GM23248 (cell line): ENCODE data around the gene EIF5A. TPM values are rescaled to one million over a fixed set of nuclear protein-coding genes. Genes with fewer than 3 reads are reported as not detected.
"Not testable (repeated sequence)": the region's sequence is repeated elsewhere in the genome, so short reads cannot be mapped to it uniquely, and the experiment has no call there.

ENCODE experiments used
- DNase-seq: peaks from one replicate; pipeline ENCODE4 v3.0.0-alpha.2; 2015
- H2AFZ ChIP-seq: fragments of 200-600 bp; sonication (generic); 2 replicates; pipeline ENCODE4 v1.6.1; 2016; ENCODE audit warnings: antibody characterized with exemption
- H3F3A ChIP-seq: fragments of 200-600 bp; sonication (generic); 2 replicates; pipeline ENCODE4 v1.6.1; 2016; ENCODE audit warnings: mild to moderate bottlenecking, antibody characterized with exemption, mixed run types; ENCODE audit not compliant: insufficient read depth
- H3K27ac ChIP-seq: fragments of 200-600 bp; sonication (generic); 2 replicates; pipeline ENCODE4 v1.5.1; 2016; ENCODE audit warnings: mild to moderate bottlenecking
- H3K27me3 ChIP-seq: fragments of 200-600 bp; sonication (generic); replicated peaks from 2 replicates; pipeline ENCODE4 v1.6.1; 2016; ENCODE audit warnings: mild to moderate bottlenecking; ENCODE audit not compliant: insufficient read depth
- H3K36me3 ChIP-seq: fragments of 200-600 bp; sonication (generic); 2 replicates; pipeline ENCODE4 v1.6.1; 2016; ENCODE audit warnings: low read depth, mild to moderate bottlenecking
- H3K4me1 ChIP-seq: fragments of 200-600 bp; sonication (generic); 2 replicates; pipeline ENCODE4 v1.6.1; 2016; ENCODE audit warnings: mild to moderate bottlenecking; ENCODE audit not compliant: insufficient read depth
- H3K4me2 ChIP-seq: fragments of 200-600 bp; sonication (generic); one replicate; pipeline ENCODE4 v1.6.1; 2016; ENCODE audit warnings: mild to moderate bottlenecking; ENCODE audit not compliant: unreplicated experiment
- H3K4me3 ChIP-seq: fragments of 200-600 bp; sonication (generic); 2 replicates; pipeline ENCODE4 v1.5.1; 2016; ENCODE audit warnings: mild to moderate bottlenecking
- H3K79me2 ChIP-seq: fragments of 200-600 bp; sonication (generic); 2 replicates; pipeline ENCODE4 v1.6.1; 2016; ENCODE audit warnings: mild to moderate bottlenecking; ENCODE audit not compliant: insufficient read depth
- H3K9ac ChIP-seq: fragments of 200-600 bp; sonication (generic); 2 replicates; pipeline ENCODE4 v1.6.1; 2016; ENCODE audit warnings: mild to moderate bottlenecking
- H3K9me2 ChIP-seq: fragments of 200-600 bp; sonication (generic); 2 replicates; pipeline ENCODE4 v1.6.1; 2016; ENCODE audit warnings: mixed run types, mild to moderate bottlenecking, moderate library complexity; ENCODE audit not compliant: insufficient read depth
- H3K9me3 ChIP-seq: fragments of 200-600 bp; sonication (generic); one replicate; pipeline ENCODE4 v1.6.1; 2017; ENCODE audit warnings: low read depth
- H4K20me1 ChIP-seq: fragments of 200-600 bp; sonication (generic); 2 replicates; pipeline ENCODE4 v1.6.0; 2016; ENCODE audit not compliant: insufficient read depth
- EZH2 ChIP-seq: fragments of 200-600 bp; sonication (generic); IDR thresholded peaks from 2 replicates; pipeline ENCODE4 v1.6.1; 2018; ENCODE audit warnings: antibody characterized with exemption, mild to moderate bottlenecking; ENCODE audit not compliant: insufficient read depth, poor library complexity, severe bottlenecking
- EZH2phosphoT487 ChIP-seq: fragments of 200-600 bp; sonication (generic); IDR thresholded peaks from 2 replicates; pipeline ENCODE4 v1.6.1; 2018; ENCODE audit warnings: antibody characterized with exemption, moderate library complexity, mild to moderate bottlenecking, low read depth; ENCODE audit not compliant: insufficient read depth
- WGBS, 2 experiments: methylation state at CpG; one replicate each; pipeline ENCODE4 v1.1.6; 2015 to 2017; ENCODE audit warnings: low lambda C conversion rate in 2 of 2, low coverage in 1 of 2; ENCODE audit errors: missing lambda C conversion rate in 2 of 2; 5-methylcytosine and 5-hydroxymethylcytosine counted together
- in situ Hi-C: fragments of 300-500 bp; cut with MboI; formaldehyde crosslinking; loops from 2 replicates; pipeline ENCODE4 v1.15.0; 2020
- polyA plus RNA-seq: library from polyadenylated mRNA; unstranded; fragments of >200 nt; fragmentation: Nextera tagmentation; extraction: Ambion mirVana; gene quantifications from 2 replicates; pipeline ENCODE4 v1.2.1, GENCODE V29; 2016
- total RNA-seq: library from RNA; depleted of rRNA; stranded (reverse); fragments of >200 nt; shearing (Covaris generic); gene quantifications from 2 replicates; pipeline ENCODE4 v1.2.3, GENCODE V29; 2014

EIF5A gene
- total and polyA plus RNA-seq, 2 experiments from 2014 or later, result 869 to 998 TPM

DNA sequence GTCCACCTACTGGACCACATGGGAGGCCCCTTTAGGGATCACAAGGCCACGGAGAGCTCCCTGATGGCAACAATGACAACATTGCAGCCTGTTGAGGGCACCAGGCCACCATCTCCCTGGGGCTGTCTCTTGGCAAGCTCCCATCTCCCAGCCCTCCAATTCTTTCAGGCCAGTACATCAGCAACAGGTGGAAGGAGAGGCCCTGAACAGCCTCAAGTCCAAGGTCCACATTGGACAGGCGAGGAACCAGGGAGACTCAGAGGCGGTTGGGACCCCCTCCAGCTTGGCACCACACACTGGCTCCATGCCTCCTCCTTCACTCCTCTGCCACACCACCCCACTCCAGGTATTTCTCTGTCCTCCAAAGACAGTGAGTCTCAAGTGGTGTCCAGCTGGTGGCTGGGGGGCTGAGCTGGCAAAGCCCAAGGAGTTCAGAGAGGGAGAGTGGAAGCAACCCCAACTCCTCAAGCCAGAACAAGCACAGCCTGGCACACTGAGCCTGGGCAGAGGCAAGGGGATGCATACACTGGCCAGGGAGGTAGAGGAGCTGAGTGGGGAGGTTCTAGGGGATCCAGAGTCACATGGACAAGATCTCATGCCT lies 27.6 kb downstream of the EIF5A start:
- no peaks in the 10 kb centered on the region for H3K36me3 ChIP-seq
- no peaks in the 10 kb centered on the region for H3K4me1 ChIP-seq
- no peak overlapping the region for H3K4me3 ChIP-seq
- in situ Hi-C loops, result no loop called here
- no peaks in the 10 kb centered on the region for H3F3A ChIP-seq
- DNase-seq, result no peak
- H3K79me2 ChIP-seq, result no peaks in the 10 kb centered on the region
- no peaks in the 10 kb centered on the region for H3K27me3 ChIP-seq
- H3K27ac ChIP-seq, result no peak overlapping the region
- no peaks in the 10 kb centered on the region for H3K9me2 ChIP-seq
- H3K9me3 ChIP-seq, result no peaks in the 10 kb centered on the region
- no peak overlapping the region for H3K4me2 ChIP-seq
- whole genome bisulfite sequencing, 2 experiments, result 67 to 75% methylated on average over 3 of the region's 3 CpGs
- no peak for TF ChIP-seq EZH2
- no peak for TF ChIP-seq EZH2phosphoT487
- H2AFZ ChIP-seq, result no peak overlapping the region
- H4K20me1 ChIP-seq, result no peaks in the 10 kb centered on the region
- no peak overlapping the region for H3K9ac ChIP-seq

DNA sequence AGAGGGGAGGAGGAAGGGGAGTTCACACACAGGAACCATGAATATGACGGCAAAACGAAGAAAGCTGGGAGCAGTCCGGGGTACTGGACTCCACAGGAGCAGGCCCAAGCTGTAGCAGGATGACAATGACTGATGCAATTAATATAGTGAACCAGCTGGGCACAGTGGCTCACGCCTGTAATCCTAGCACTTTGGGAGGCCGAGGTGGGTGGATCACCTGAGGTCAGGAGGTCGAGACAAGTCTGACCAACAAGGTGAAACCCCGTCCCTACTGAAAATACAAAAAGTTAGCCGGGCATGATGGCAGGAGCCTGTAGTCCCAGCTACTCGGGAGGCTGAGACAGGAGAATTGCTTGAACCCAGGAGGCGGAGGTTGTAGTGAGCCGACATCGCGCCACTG lies 28.3 kb downstream of the EIF5A start:
- H3K79me2 ChIP-seq, H3K27ac ChIP-seq, H3K36me3 ChIP-seq, H4K20me1 ChIP-seq, in situ Hi-C loops, H2AFZ ChIP-seq, DNase-seq, H3K4me3 ChIP-seq, H3F3A ChIP-seq, H3K9ac ChIP-seq, H3K27me3 ChIP-seq, H3K4me2 ChIP-seq, H3K4me1 ChIP-seq, H3K9me2 ChIP-seq, H3K9me3 ChIP-seq: not testable (repeated sequence)
- WGBS, 2 experiments, result 74 to 79% methylated on average over 12 to 13 of the region's 13 CpGs

DNA sequence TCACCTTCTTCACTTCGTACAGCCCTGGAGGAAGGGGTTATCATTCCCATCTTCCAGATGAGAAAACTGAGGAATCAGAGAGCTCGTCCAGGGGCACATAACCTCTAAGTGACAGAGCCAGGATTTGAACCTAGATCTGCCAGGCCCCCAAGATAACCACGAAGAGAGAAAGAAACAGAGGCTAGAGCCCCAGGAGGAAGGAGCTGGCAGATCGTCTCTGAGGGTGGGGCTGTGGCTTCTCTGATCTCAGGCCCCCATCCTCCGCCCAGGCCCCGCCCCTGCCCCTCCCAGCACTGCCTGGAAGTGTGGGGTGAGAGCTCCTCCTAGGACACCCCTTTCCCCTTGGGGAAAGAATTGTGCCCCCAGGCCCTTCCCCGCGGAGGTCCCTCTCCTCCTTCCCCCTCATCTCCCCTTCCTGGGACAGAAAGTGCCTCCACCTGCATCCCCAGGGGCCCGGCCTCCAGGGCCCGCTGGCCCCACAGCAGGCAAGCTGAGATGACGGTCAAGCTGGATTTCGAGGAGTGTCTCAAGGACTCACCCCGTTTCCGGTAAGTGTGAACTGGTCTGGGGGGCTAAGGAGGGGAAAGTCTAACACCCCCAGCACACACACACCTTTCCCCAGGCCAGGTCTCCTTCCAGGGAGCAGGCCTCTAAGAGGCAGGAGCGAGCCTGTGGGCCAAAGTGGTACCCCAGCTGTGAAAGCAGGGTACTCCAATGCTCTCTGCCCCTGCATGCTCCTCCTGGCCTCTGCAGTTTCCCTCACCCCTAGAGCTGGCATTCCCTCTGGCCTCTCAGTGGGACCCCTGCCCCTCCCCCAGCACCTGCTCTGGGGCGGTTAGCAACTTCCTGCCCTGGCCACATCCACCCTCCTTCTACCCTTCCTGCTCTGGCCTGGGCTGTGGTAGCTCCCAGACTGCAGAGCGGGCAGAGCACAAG lies 29.1 kb downstream of the EIF5A start, which contains the start of gene ACAP1:
Gene ACAP1 (plus strand): TSS at position 290 of the 936 bp plus-strand sequence. CDS start 206 bp downstream, at position 496.
- no peak for TF ChIP-seq EZH2phosphoT487
- H3K27ac ChIP-seq, result no peak within 1 kb of the TSS

DNA sequence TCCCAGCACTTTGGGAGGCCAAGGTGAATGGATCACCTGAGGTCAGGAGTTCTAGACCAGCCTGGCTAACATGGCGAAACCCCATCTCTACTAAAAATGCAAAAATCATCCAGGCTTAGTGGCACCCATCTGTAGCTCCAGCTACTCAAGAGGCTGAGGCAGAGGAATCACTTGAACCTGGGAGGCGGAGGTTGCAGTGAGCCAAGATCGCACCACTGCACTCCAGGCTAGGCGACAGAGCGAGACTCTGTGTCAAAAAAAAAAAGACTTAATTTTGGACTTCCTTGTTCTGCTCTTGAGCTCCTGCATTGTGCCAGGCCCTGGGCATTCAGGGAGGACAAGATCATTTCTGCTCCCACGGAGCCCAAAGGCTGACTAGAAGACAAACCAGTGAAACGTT lies 30.2 kb downstream of the EIF5A start:
- H2AFZ ChIP-seq, H3K4me3 ChIP-seq, H3K79me2 ChIP-seq, H4K20me1 ChIP-seq, H3K9me2 ChIP-seq, H3K4me1 ChIP-seq, H3F3A ChIP-seq, H3K4me2 ChIP-seq, H3K27ac ChIP-seq, H3K9ac ChIP-seq, H3K36me3 ChIP-seq, in situ Hi-C loops, DNase-seq, H3K9me3 ChIP-seq, H3K27me3 ChIP-seq: not testable (repeated sequence)
- WGBS, 2 experiments, result 68 to 69% methylated on average over 7 of the region's 7 CpGs

More for the DNA sequence above, 29.1 kb downstream of the EIF5A start, which contains the start of gene ACAP1:
- 19 to 28% methylated on average over 12 to 17 of the region's 17 CpGs for WGBS, 2 experiments
- no peak within 1 kb of the TSS for H3K4me3 ChIP-seq
- H3K4me2 ChIP-seq, result no peak within 1 kb of the TSS
- in situ Hi-C loops, result no loop called here
- no peaks in the 10 kb centered on the region for H4K20me1 ChIP-seq
- DNase-seq, result no peak
- H3K36me3 ChIP-seq, result no peaks in the 10 kb centered on the region
- H3K27me3 ChIP-seq, result 0 out of 2 replicates have a peak, but pooled peaks cover 3% of the 10 kb centered on the region
- H3F3A ChIP-seq, result no peaks in the 10 kb centered on the region
- no peaks in the 10 kb centered on the region for H3K4me1 ChIP-seq
- no peaks in the 10 kb centered on the region for H3K9me3 ChIP-seq
- H3K79me2 ChIP-seq, result no peaks in the 10 kb centered on the region
- H2AFZ ChIP-seq, result no peak within 1 kb of the TSS
- no peak within 1 kb of the TSS for H3K9ac ChIP-seq
- H3K9me2 ChIP-seq, result no peaks in the 10 kb centered on the region
